NCI-H1417 (cell line): Measurements from ENCODE around the gene C4orf54.

ENCODE experiments used
- DNase-seq, 3 experiments: peaks; one replicate each; lab custom pipeline; 2025; lab: John Stamatoyannopoulos, UW

C4orf54 gene

DNA sequence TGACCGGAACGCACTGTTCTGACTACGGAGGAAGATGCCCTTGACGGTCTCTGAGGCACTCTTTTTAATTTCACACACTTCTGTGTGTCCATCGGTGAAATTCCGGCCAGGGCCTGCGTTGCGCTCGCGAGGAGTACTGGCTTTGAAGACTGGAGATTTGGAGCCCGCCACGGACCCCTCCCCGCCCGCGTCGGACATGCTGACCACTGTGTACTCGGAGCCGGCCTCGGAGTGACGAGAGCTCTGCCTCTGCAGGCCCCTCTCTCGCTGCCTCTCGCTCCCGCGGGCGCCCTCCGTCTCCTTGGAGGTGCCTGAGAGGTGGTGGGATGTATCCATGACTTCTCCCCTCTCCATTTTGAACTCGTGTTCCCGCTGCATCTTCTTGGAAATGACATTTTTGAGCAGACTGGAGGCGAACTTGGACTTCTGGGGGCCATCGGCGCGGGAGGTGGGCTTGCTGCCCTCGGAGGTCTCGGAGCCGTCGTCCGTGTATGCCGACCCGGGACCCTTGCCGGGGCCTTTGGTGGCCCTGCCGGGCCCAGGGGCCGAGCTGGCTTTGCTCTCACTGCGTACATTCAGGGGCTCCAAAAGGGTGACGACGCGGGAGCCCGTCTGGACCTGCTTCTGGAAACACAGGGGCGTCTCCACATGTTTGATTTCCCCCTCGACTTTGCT is 5.7 kb downstream of the C4orf54 start:
- no peak for DNase-seq

DNA sequence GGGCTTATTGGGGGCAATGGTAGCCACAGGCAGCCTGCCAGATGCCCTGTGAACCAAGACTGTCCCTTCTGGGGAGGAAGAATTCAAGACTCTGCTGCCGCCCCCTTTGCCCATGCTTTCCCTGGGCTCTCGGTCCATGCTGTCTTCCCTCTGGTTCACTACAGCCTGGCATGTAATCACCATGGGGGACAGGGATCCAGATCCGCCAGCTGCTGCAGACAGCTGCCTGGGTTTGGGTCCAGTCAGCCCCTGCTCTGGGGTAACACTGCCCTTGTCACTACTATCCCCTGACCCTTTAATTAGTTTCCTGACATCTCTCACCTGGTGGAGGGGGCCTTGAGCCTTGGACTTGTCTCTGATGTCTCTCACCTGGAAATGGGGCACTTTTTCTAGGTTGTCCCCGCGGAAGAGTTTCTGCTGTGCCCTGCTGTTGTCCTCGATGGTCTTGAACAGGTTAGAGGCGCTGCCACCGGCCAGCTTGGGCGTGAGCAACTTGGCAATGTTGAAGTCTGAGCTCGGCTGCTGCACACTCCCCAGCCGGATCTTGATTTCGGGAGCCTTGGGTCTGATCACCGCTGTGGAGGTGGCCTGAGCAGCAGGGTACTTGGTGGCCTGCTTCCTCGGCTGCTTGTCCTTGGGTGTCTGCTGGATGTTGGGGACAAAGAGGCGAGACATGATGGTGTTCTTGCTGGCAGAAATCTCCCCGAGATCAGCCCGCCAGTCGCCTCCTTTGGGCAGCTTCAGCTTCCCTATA is 6.4 kb downstream of the C4orf54 start:
- no peak for DNase-seq

DNA sequence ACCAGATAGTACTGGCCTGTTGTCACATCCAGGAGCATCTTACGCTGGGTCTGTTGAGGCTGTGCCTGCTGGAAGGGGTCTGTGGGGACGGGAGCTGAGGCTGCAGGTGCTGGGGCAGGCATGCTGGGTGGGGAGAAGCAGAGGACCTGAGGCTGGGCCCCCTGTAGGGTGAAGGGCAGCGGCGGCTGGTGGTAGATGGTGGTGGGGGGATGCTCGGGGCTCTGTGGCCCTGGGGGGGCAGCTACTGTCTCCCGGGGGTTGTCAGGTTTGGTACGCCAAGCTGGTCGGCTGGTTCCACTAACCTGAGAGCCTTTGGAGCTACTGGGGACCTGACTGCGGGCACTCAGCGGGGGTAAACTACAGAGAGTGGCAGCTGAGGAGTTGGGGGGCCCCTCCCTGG is 7.8 kb downstream of the C4orf54 start:
- DNase-seq: no peak

DNA sequence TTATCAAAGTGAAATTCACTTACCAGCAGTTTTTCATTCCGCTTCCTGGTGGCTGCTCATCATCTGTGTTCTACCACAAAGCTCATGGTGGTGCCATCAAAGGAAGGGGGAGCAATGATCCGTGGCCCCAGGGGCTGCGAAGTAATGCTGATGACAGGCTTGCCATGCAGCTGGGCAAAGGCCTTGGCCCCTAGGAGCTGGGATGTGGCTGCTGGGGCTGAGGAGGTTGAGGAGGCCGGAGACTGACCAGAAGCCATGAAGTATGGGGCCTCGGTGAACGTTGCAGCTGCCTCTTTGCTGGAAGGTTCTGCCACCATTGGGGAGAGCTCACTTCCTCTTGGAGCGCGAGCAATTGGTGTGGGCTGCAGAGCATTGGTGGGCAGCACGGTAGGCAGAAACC is 8.4 kb downstream of the C4orf54 start:
- DNase-seq: no peak

DNA sequence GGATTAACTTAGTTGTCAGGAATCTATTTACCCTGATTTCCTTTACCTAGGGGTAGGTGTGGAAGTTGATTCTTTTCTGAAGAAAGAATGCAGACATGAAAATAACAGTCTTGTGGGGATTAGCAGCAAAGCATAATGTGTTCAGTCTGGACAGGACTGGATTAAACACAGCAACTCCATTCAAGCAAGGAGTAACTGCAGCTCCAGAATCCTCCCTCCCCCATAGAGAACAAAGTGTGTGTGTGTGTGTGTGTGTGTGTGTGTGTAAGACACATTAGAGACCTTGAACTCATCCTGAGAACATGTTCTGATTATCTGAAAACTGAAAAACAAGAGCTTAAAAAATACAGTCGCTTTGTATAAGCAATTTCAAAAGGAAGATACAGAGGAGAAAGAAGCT is 9.3 kb downstream of the C4orf54 start:
- DNase-seq: no peak

DNA sequence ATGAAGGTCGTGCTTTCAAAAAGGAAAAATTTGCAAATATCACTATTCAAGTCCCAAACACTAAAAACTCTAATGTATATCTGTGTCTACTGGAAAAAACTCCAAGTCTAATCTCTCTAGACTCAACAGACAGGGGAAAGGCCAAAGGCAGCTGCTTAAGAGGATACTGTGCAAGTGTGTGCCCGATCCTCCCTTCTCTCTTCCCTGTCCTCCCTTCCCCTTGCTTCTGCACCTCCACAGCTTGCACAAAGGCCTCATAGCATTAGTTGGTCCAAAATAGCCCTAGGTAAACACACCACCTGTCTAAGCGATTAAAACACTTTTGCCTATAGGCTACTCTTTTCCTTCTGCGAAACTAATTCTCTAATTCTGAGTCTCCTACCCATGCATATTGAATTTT is 10.6 kb downstream of the C4orf54 start:
- DNase-seq: peak in 1 of 3 experiments; percentile 17

DNA sequence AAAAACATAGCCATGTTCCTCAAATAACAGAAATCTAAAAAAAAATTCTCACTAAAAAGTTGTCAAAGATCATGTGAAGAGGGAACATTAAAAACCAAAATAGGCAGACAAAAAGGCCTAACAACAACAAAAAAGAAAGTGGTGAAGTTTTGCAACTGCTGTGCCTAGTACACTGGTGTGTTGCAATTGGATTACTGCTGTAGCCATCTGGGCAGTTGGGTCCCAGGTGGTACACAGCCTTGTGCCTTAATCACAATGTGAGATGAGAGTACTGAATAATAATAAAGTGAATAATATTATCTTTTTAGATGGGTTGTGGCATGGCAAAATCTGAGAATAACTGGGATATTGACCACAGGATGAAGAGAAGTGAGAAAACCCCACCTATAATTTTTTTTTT is 12.0 kb downstream of the C4orf54 start:
- DNase-seq: no peak

DNA sequence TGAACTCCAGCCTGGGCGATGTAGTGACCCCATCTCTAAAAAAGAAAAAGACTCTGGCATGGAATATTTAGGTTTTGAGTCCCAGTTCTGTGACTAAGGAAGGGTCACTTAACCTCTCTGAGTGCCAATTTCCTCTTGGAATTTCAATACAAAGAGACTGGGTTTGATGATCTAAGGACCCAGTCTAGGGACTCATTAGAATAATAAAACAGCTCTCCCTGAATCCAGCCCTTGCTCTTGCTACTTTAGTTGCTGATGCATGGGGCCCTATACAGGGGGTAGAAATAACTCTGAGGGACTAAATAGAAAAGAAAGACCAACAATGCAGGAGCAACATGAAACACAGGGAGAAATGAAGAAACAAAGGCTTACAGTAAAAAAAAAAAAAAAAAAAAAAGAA is 12.6 kb downstream of the C4orf54 start:
- no peak for DNase-seq

DNA sequence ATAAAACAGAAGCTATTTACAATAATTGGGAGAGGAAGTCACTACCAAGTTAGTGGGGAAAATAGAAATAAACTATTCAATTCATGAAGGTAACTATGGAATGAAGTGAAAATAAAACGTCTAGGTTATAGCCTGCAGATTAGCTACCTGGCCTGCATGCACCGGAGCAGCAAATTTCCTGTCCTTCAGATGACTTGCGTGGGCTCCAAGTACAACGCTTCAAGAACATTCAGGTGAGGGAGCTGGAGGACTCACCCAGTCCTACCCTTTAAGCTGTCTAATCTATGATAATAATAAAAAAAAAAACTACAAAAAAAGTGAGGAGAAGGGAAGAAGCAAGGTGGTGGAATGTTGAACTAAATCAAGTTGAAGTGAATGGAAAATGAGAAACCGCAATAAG is 13.2 kb downstream of the C4orf54 start:
- DNase-seq: no peak

DNA sequence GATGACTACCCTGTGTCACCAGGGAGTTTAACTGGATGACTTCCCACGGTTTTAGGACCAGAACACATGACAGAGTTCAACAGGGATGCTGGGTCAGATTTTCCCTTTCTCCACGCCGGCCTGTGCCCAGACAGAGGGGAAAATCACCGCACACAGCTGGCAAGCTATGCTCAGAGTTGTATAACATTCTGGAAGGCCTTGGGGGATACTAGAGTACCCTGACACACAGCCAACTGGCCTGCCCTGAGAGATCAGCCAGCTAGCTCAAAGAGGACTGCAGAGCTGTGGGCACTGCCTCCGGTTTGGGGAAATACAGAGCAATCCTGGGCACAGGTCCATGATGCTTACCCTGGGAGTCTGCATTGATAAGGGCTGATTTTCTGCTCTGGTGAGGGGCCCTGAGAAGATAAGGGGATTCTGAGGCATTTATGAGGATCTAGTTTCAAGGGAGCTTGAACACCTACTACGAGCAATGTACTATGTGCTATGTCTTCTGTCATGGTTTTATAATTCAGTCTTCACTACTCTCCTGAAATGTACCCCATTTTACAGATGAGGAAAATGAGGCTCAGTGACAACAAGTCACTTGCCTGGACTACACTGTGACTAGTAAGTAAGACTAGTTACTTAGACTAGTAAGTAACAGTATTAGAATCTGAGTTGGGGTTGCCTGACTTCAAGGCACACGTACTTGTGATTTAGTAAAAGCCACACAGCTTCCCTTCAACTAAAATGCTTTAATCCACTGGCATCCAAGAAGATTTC is 14.7 kb downstream of the C4orf54 start:
- no peak for DNase-seq

DNA sequence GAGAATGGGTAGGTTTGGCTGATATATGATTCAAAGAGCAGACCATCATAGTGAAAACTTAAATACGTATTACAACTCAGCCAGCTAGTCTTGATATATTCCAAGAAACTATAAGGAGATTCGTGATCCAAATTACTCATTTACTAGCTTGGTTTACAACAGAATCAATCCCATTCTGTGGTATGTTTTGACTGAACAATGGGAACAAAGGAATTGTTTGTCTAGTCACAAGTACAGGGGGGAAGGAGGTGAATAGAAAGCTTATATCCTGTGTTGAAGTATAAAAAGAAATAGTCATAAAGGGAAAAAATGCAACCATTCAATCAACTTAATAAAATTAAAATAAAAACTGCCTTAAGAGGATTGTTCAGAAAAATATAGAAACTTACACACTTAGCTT is 17.0 kb downstream of the C4orf54 start:
- DNase-seq: peak in 1 of 3 experiments; percentile 20

DNA sequence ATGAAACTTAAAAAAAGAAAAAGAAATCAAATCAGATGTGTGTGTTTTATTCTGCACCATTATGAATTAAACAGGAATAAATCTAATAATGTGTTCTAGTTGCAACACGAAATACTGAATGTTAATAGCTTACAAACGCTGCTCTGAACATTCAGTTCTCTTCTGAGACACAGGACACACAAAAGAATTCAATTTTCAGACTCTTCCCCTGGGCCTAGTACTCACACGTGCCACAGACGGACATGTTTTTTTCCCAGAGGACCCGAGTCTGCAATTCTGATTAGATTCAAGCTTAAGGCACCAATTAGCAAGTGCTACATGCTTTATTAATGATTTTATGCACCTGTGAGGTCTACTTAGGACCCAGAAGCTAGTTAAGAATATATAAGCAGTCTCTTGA is 20.5 kb downstream of the C4orf54 start:
- DNase-seq: no peak

DNA sequence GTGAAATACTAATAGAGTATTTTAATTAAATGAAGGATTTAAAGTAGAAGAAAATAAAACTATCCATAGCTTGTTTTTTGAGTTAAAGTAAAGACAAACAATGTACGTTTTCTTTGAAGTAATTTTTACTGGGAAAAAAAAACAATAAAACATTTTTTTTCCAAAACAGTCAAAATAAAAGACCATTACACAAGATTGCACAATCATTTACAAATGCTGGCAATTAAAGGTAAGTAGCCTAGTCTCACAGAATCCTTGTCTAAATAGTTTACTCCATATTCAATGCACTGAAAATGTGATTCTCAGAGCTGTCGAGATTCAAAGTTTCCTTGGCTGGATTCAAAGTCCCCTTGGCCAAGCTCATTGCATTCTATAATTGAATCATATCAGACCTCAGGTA is 21.2 kb downstream of the C4orf54 start:
- no peak for DNase-seq

DNA sequence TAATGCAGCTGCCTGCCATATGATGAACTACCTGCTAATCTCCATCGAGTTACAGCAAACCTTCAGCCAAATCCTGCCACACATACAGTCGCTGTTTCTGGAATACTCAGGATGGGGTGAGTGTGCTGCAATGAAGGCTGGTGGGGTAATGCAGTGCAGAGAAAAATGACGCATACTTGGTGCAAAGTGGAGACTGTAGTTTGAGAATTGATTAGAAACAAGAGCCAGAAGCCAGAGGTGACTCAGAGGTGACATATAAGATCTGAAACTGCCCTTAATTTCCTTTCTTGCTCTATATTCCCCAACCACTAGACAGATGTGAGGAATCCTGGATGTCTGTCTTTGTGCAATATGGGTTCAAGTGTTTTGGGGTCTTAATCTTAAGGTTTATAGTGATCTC is 22.0 kb downstream of the C4orf54 start:
- no peak for DNase-seq

DNA sequence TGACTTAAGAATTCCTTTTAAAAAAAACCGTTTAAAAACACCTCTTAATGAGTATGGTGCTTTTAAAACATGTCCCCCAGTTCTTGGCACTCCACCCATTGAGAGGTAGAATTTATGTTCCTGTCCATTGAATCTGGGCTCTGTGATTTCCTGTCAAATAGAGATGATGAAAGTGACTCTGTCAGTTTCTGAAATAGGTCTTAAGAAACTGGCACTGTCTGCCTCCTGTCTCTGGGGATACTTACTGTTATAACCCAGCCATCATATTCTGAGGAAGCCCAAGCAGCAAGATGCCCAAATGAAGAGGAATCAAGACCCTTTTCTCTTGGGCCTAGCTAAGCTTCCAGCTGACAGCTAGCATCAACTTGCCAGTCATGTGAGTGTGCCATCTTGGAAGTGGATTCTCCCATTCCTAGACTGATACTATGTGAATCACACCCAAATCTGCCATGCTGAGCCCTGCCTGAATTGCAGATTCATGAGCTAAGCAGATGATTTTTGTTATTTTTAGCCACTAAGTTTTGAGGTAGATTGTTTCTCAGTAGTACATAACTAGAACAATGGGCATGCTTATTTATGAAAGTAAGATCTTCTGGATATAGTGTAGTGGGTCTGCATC is 22.8 kb downstream of the C4orf54 start:
- DNase-seq: no peak

DNA sequence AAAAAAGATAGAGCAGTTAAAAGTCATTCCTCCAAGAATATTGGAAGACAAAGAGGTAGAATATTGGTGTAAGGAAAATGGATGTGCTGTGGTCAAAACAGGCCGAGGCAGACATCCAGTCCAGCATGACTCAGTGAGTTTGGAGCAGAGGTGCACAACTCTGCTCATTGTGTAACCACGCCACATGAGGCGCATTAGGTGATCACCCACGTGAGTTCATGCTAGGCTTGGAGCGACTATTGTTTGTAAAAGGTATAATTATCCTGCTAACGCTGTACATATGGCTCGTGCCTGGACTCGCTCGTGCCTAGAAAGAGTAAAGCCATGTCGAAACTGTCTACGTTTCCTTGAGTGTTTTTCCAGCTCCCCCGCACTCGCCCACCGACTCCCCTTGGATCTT is 23.9 kb downstream of the C4orf54 start:
- DNase-seq: peak in 2 of 3 experiments; percentile 30 to 68

DNA sequence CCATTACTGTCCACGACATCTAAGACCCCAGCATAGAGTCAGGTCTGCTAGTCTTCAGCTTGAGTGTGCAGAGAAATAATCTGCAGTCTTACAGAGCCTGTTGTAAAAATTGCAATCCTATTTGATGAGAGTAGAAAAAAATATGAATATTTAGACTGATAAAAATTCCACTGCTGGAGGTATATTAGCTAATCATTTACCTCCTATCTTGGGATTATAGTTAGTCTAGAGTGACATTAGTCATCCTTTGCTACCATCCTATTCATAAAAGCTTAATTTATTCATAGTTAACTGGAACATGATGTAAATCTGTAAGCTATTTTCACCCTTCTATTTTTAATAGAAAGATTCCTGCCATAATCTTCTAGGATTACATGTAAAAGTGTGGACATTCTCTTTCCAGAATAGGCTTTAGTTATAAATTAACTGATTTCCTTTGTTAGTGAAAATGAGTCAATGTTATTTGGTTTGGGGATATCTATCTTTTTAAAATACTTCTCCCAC is 26.7 kb downstream of the C4orf54 start:
- no peak for DNase-seq

DNA sequence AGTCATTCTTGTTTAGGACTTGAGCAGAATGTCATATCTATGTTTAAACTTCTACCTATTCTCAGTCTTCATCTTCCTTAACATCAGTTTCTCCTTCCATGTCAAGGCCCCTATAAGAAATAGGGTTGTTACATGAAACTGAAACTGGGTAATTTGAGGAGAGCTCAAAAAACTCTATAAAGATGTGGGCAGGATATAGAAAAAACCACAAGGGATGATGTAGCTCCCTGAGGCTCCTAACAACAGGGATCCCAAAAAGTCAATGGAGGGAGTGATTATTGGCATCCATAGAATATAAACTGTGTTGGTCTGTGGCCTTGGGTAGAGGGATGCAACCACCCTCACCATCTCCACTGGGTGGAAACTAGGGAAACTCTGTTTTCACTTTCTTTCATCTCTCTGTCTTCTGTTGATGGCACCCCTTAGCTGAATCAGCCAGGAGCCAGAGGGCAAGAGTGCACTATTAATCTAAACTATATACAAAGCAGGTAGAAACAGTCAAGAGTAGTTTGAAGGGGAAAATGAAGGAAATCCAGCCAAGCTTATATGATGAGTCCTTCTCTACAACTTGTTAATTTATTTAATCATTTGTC is 27.6 kb downstream of the C4orf54 start:
- no peak for DNase-seq

DNA sequence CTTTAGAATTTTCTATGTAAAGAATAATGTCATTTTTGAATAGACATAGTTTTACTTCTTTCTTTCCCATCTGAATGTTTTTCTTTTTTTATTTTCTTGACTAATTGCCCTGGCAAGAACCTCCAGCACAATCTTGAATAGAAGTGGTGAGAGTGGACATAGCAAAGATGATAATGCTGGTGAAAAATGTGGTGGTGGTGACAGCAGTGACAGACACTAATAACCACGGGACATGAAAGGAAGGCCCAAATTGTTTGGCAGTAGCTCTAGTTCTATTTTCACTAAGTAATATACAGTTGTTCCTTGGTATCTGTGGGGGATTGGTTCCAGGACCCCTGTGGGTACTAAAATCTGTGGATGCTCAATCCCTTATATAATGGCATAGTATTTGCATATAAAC is 29.6 kb downstream of the C4orf54 start:
- no peak for DNase-seq

DNA sequence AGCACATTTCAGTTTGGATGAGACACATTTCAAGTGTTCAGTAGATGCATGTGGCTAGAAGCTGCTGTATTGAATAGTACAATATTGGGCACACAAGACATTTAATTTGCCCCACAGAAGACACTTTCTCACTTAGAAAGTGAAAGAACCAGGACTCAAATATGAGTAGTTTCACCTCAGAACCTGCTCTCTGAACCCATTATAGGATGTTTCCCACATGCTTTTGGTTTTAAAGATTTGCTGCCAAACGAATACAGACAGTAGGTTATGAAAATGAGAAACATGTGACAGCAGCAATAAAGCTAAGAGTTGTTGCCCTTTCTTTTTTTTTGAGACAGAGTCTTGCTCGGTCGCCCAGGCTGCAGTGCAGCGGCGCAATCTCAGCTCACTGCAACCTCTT is 32.3 kb downstream of the C4orf54 start:
- no peak for DNase-seq

DNA sequence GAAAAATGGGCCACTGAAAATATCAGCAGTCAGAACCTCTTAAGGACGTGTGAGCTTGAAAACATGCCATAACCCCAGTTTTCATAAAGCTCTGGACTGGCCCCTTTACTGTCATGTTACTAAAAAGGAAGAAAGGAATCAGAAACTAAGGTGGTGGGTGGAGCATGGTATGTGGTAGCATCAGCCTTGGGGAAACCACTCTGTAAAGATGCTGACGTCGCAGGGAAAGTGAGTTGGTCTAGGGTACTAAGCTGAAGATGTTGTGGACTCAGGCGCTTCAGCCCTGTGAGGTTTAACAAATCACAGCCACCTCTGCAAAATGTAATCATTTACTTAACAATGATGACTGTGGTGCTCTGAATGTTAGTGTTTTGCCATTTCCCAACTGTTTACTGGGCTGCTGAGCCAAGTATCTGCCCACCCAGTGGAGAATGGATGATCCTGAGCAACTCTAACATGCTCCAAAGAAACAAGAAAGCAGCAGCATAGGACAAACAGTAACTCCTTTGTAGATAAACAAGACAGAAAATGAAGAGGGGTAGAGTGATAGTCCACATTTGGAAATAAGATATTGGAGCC is 33.4 kb downstream of the C4orf54 start:
- no peak for DNase-seq

DNA sequence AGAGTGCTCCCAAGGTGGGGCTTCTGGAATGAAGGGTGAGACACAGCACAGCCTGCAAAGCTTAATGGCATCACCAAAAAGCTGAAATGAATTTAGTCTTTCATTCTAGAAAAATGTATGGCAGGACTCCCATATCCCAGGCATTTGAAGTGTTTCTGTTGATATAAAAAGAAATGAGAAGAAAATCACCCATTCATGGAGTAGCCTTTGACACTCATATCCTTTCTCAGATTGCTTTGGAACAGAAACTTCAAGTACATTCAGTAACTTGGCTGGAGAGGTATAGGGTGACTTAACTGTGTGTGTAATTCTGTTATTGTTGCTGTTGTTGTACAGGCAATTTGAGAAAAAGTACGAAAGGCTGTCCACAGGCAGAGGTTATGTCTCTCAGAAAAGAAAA is 35.3 kb downstream of the C4orf54 start:
- no peak for DNase-seq
